ENCODE results near the gene SLC27A2.
"Not testable (repeated sequence)": the region's sequence is repeated elsewhere in the genome, so short reads cannot be mapped to it uniquely, and the experiment has no call there.

Gene SLC27A2

DNA sequence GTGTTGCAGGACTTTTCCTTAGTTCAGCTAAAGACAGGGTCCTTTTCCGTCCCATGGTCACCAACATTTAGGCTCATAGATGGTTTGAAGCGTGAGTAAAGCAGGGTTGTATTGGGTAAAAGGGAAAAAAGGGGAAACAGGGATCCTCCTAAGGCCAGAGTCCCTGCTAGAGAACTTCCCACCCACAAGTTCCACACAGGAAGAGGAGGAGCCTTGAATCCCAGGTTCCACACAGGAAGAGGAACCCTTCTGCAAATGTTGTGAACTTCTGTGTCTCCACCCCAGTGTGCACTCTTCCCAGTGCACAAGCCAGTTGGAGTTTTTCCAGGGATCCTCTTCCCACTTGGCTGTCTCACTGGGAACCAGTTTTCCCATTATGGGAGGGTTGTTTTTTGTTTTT, 35.4 kb upstream of the SLC27A2 start:
- H3K27ac ChIP-seq = no peak overlapping the region
- TF ChIP-seq, protein P1, sequence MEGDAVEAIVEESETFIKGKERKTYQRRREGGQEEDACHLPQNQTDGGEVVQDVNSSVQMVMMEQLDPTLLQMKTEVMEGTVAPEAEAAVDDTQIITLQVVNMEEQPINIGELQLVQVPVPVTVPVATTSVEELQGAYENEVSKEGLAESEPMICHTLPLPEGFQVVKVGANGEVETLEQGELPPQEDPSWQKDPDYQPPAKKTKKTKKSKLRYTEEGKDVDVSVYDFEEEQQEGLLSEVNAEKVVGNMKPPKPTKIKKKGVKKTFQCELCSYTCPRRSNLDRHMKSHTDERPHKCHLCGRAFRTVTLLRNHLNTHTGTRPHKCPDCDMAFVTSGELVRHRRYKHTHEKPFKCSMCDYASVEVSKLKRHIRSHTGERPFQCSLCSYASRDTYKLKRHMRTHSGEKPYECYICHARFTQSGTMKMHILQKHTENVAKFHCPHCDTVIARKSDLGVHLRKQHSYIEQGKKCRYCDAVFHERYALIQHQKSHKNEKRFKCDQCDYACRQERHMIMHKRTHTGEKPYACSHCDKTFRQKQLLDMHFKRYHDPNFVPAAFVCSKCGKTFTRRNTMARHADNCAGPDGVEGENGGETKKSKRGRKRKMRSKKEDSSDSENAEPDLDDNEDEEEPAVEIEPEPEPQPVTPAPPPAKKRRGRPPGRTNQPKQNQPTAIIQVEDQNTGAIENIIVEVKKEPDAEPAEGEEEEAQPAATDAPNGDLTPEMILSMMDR (conservative IDR thresholded peaks at IDR 0.05; ENCODE audit: low read depth) = no peak
- DNase-seq (ENCODE audit: low spot score) = no peak
- POLR2A ChIA-PET (ENCODE audit: low non-redundant PET) = no interaction called here
- CTCF ChIA-PET = interaction anchor here (0.9 to 2.0 kb wide), 2 partner anchors 10 to 911 kb away, joined by 5 to 7 read pairs; no protein-coding TSS in a partner anchor

DNA sequence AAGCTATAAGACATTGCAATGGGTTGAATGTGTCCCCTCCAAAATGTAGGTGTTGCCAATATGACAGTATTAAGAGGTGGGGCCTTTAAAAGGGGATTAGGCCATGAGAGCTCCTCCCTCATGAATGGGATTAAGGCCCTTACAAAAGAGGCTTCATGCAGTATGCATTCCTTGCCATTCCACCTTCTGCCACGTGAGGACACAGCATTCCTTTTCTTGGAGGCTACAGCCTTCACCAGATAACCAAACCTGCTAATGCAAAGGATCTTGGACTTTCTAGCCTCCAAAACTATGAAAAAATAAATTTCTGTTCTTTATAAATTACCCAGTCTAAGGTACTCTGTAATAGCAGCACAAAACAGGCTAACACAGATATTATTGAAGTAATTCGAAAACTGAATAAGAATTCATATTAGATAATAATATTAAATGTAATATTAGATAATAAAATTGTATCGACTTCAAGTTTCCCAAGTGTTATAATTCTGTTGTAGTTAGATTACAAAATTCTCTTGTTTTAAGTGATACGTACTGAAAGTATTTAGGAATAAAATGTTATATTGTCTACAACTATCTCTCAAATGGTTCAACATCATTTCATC, 33.5 kb upstream of the SLC27A2 start:
- TF ChIP-seq, protein P1 (conservative IDR thresholded peaks at IDR 0.05; ENCODE audit: low read depth) = peak; percentile 84
- no peak overlapping the region for H3K27ac ChIP-seq
- ChIA-PET CTCF (interaction anchor here (0.6 to 1.4 kb wide), 7 partner anchors 13 to 913 kb away, joined by 3 to 11 read pairs (median 4); no protein-coding TSS in a partner anchor), POLR2A (ENCODE audit: low non-redundant PET) (no interaction called here)
- DNase-seq (ENCODE audit: low spot score) = peak; percentile 25

DNA sequence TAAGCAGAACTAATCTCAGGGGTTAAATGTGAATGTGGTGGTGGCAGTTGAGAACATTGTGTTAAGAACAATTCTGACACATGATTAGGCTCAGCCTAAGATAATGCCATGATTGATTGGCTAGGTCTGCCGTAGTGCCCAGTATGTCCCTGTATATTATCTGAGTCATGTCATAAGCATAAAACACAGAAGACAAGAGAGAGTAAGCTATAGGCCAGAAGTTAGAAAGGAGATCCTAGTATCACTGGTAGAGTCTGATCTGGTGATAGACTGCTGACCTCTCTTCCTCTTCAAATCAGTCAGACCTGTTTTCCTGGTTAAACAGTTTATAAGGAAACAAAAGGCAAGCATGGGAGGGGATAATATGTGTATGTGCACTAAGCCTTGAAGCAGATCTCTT, 32.9 kb upstream of the SLC27A2 start:
- TF ChIP-seq, protein P1 (conservative IDR thresholded peaks at IDR 0.05; ENCODE audit: low read depth) = no peak
- H3K27ac ChIP-seq = no peak overlapping the region
- ChIA-PET POLR2A (ENCODE audit: low non-redundant PET) (no interaction called here), CTCF (interaction anchor here (0.5 to 1.4 kb wide), 3 partner anchors 30 to 167 kb away, joined by 3 to 11 read pairs (median 4); partner anchors contain the start of gene ATP8B4)
- no peak for DNase-seq (ENCODE audit: low spot score)

DNA sequence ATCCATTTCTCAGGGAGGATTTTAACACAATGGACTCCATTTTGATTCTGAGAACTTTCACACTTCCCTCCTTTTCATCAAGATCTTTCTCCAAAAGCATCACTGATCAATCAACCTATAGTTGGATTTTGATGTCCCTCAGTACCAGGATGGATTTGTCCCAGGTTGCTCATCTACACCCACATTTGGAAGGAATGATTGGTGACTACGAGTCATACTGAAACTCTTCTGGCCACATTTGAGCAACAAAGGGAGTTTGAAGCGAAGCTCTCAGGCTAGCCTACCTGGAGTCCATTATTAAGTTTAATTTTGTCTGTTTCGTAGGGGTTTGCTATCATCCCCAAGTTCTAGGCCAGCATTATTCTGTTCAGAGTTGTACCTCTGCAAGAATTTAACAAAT, 31.6 kb upstream of the SLC27A2 start:
- ChIA-PET CTCF (interaction anchor here (0.6 to 0.7 kb wide), 2 partner anchors 103 to 573 kb away, joined by 3 to 7 read pairs; no protein-coding TSS in a partner anchor), POLR2A (ENCODE audit: low non-redundant PET) (no interaction called here)
- H3K27ac ChIP-seq = no peak overlapping the region
- no peak for DNase-seq (ENCODE audit: low spot score)
- TF ChIP-seq, protein P1 (conservative IDR thresholded peaks at IDR 0.05; ENCODE audit: low read depth) = no peak

DNA sequence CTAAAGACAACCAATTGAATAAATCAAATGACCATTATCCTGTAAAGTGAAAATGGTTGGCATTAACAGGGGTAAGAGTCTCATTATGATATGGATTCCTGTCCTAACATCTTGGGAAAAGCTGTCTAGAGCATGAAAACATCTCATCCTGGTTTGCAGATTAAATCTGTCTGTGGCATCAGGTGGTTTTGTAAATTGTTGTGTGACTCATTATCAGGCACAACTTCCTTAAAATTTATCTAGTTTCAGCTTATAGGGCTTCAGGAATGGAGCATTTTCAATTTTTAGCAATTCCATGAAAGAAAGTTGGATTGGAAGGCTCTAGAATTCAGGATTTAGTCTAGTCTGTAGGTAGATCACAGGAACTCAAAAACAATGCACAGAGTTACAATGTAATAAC, 31.1 kb upstream of the SLC27A2 start:
- DNase-seq (ENCODE audit: low spot score) = no peak
- CTCF ChIA-PET = interaction anchor here (0.5 to 1.3 kb wide), 2 partner anchors 165 to 755 kb away, joined by 3 read pairs; no protein-coding TSS in a partner anchor
- no peak overlapping the region for H3K27ac ChIP-seq
- POLR2A ChIA-PET (ENCODE audit: low non-redundant PET) = interaction anchor here (0.6 kb wide), 1 partner anchor 776 kb away, joined by 3 read pairs; no protein-coding TSS in a partner anchor
- TF ChIP-seq, protein P1 (conservative IDR thresholded peaks at IDR 0.05; ENCODE audit: low read depth) = no peak

DNA sequence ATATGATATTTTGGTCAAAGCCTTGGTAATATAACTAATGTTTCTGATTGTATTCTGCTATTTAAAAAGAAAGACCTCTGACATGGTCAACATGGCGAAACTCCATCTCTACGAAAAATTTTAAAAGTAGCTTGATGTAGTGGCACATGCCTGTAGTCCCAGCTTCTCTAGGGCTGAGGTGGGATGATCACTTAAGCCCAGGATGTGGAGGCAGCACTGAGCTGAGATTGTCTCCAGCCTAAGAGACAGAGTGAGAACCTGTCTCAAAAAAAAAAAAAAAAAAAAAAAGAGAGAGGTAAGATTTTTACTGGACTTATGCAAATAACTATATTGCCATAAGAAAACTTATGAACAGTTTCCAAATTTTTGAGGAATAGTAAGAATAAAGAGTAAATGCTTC, 30.5 kb upstream of the SLC27A2 start:
- no peak for DNase-seq (ENCODE audit: low spot score)
- CTCF ChIA-PET = interaction anchor here (0.5 to 1.3 kb wide), 4 partner anchors 77 to 756 kb away, joined by 3 to 4 read pairs (median 3); no protein-coding TSS in a partner anchor
- POLR2A ChIA-PET (ENCODE audit: low non-redundant PET) = no interaction called here
- H3K27ac ChIP-seq = no peak overlapping the region
- TF ChIP-seq, protein P1 (conservative IDR thresholded peaks at IDR 0.05; ENCODE audit: low read depth) = no peak

DNA sequence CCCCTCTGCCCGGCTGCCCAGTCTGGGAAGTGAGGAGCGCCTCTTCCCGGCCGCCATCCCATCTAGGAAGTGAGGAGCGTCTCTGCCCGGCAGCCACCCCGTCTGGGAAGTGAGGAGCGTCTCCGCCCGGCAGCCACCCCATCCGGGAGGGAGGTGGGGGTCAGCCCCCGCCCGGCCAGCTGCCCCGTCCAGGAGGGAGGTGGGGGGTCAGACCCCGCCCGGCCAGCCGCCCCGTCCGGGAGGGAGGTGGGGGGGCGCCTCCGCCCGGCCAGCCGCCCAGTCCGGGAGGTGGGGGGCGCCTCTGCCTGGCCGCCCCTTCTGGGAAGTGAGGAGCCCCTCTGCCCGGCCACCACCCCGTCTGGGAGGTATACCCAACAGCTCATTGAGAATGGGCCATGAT, 23.8 kb upstream of the SLC27A2 start:
- DNase-seq (ENCODE audit: low spot score); CTCF ChIA-PET; H3K27ac ChIP-seq; POLR2A ChIA-PET (ENCODE audit: low non-redundant PET): not testable (repeated sequence)
